Erythroblast (primary cell): ENCODE data around the gene ERAS.

Experiments used
- GATA1 ChIP-seq: IDR thresholded peaks from 2 replicates; pipeline ENCODE4 v1.6.1; 2011; ENCODE audit warnings: low read depth, mild to moderate bottlenecking, control low read depth, low read length, moderate library complexity
- POLR2A ChIP-seq: IDR thresholded peaks from 2 replicates; pipeline ENCODE4 v1.6.1; 2011; ENCODE audit warnings: mild to moderate bottlenecking, low read length

GRCh38 chrX:48785186-48785539 is 41.1 kb upstream of the ERAS start:
- TF ChIP-seq POLR2A = no peak
- TF ChIP-seq GATA1 = no peak
